Gastrocnemius medialis (tissue), 4 donors: Measurements from ENCODE around the gene SLC6A20. TPM values are rescaled to one million over a fixed set of nuclear protein-coding genes. Genes with fewer than 3 reads are reported as not detected.
"Not testable (repeated sequence)": the region's sequence is repeated elsewhere in the genome, so short reads cannot be mapped to it uniquely, and the experiment has no call there.

Experiments used
- ATAC-seq, 2 donors: fragments of 150-250 bp; one replicate each; pipeline ENCODE4 v1.9.1; 2016
- DNase-seq, 2 donors: peaks; one replicate each; pipeline ENCODE4 v3.0.0-alpha.2; 2019
- H3K27ac ChIP-seq, 4 donors: fragments of 200-600 bp; sonication (generic); 1 replicate in 1 of 4; 2 replicates in 3 of 4; pipeline ENCODE4 v1.5.1; 2016 to 2018; ENCODE audit warnings: mild to moderate bottlenecking in 2 of 4, moderate library complexity in 1 of 4
- H3K27me3 ChIP-seq, 3 donors: fragments of 200-600 bp; sonication (generic) in 2 of 3; 1 replicate in 1 of 3; 2 replicates in 2 of 3; pipeline versions ENCODE4 v1.5.1 to v1.6.0; 2016 to 2019; ENCODE audit warnings: mild to moderate bottlenecking in 1 of 3, moderate library complexity in 1 of 3
- H3K36me3 ChIP-seq, 2 donors: fragments of 200-600 bp; sonication (generic) in 1 of 2; one replicate each; pipeline ENCODE4 v1.5.1; 2017 to 2018
- H3K4me1 ChIP-seq, 2 donors: fragments of 200-600 bp; sonication (generic) in 1 of 2; one replicate each; pipeline ENCODE4 v1.5.1; 2016 to 2017; ENCODE audit warnings: mild to moderate bottlenecking in 2 of 2
- H3K4me3 ChIP-seq, 4 donors: fragments of 200-600 bp; sonication (generic) in 3 of 4; 1 replicate in 1 of 4; 2 replicates in 3 of 4; pipeline ENCODE4 v1.5.1; 2016 to 2019; ENCODE audit warnings: mild to moderate bottlenecking in 2 of 4
- H3K9me3 ChIP-seq, 3 donors: fragments of 200-600 bp; sonication (generic) in 2 of 3; 1 replicate in 1 of 3; 2 replicates in 2 of 3; pipeline ENCODE4 v1.5.1; 2016 to 2019
- CTCF ChIP-seq, 5 experiments: fragments of 450-650 bp in 3 of 5; fragments of 200-600 bp in 2 of 5; sonication (generic) in 2 of 5; IDR thresholded peaks in 4 of 5; conservative IDR thresholded peaks in 1 of 5; 1 replicate in 4 of 5; 2 replicates in 1 of 5; pipeline ENCODE4 v1.5.1; 2016 to 2019; ENCODE audit warnings: antibody characterized with exemption in 5 of 5, mild to moderate bottlenecking in 3 of 5, moderate library complexity in 3 of 5
- POLR2A ChIP-seq, 2 donors: fragments of 450-650 bp; IDR thresholded peaks; one replicate each; pipeline ENCODE4 v1.6.1; 2017; ENCODE audit warnings: antibody characterized with exemption in 2 of 2, mild to moderate bottlenecking in 2 of 2, moderate library complexity in 2 of 2
- in situ Hi-C, 4 donors: fragments of 200-750 bp; cut with MboI; loops; one replicate each; pipeline versions ENCODE4 v1.15.0 to v1.8.0; 2017; ENCODE audit warnings: low sequenced_read_pairs in 4 of 4
- intact Hi-C: fragments of 100-400 bp; cut with DNase I; formaldehyde crosslinking; loops from one replicate; pipeline ENCODE4 v1.15.1; 2023; ENCODE audit warnings: low total_unique reads
- total RNA-seq, 4 donors: library from RNA; depleted of rRNA; stranded (reverse); fragments of >200 nt; gene quantifications; one replicate each; pipeline versions ENCODE4 v1.1.0 to v1.2.3, GENCODE V29; 2016

SLC6A20 gene
- total RNA-seq, 4 donors from 2014 or later, result 0.49 to 1.5 (median 0.64) TPM

- H3K36me3 ChIP-seq, result peaks cover 0 to 17% of the 10 kb centered on the region in 2 donors
- H3K4me3 ChIP-seq, result no peak overlapping the region
- peaks cover 0 to 5% of the 10 kb centered on the region in 2 donors for H3K4me1 ChIP-seq
- no peaks in the 10 kb centered on the region for H3K9me3 ChIP-seq
- no peaks in the 10 kb centered on the region for H3K27me3 ChIP-seq
- TF ChIP-seq CTCF (IDR thresholded peaks at IDR 0.05 in 4 of 5, conservative IDR thresholded peaks at IDR 0.05 in 1 of 5) (no peak), POLR2A (IDR thresholded peaks at IDR 0.05) (no peak)
- ATAC-seq, result no peak
- no peak for DNase-seq
- H3K27ac ChIP-seq, result no peak overlapping the region
- in situ Hi-C loops, result loop anchor here (10.0 to 25.0 kb wide), 4 partner anchors 162 to 337 kb away; no protein-coding TSS in a partner anchor
- intact Hi-C loops, result no loop called here
Observed at GRCh38 chr3:45749880-45750279, 46.5 kb downstream of the SLC6A20 start.

GRCh38 chr3:45749036-45749600, 47.2 kb downstream of the SLC6A20 start:
- H3K9me3 ChIP-seq, H3K27ac ChIP-seq, in situ Hi-C loops, H3K4me3 ChIP-seq, intact Hi-C loops, H3K27me3 ChIP-seq, DNase-seq, ATAC-seq, H3K4me1 ChIP-seq: not testable (repeated sequence)
- H3K36me3 ChIP-seq, result peaks cover 0 to 21% of the 10 kb centered on the region in 2 donors

DNA sequence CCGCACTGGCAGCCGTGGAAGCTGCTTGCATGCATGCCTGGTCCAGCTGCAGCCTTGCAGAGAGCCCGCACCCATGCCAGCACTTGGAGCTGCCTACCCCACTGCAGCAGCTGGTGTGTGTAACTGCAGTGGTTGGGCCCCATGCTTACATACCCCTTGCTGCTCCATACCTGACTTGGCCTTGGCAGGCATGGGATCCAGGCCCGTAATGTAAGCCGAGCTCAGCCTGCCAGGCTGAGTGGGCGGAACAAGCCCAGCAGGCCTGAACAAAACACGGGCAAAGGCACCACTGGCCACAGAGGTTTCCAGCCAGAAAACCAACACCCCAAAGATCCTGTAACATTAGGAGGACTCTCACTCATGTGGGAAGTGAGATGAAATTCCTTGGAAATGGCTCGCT, 48.3 kb downstream of the SLC6A20 start:
- TF ChIP-seq CTCF (IDR thresholded peaks at IDR 0.05 in 4 of 5, conservative IDR thresholded peaks at IDR 0.05 in 1 of 5) (no peak), POLR2A (IDR thresholded peaks at IDR 0.05) (no peak)
- in situ Hi-C loops, result no loop called here
- no peak overlapping the region for H3K27ac ChIP-seq
- H3K9me3 ChIP-seq, result no peaks in the 10 kb centered on the region
- no peaks in the 10 kb centered on the region for H3K27me3 ChIP-seq
- ATAC-seq, result peak in 1 of 2 donors; percentile 46
- no peak for DNase-seq
- no peak overlapping the region for H3K4me3 ChIP-seq
- peaks cover 0 to 5% of the 10 kb centered on the region in 2 donors for H3K4me1 ChIP-seq
- H3K36me3 ChIP-seq, result peaks cover 0 to 32% of the 10 kb centered on the region in 2 donors
- intact Hi-C loops, result no loop called here

GRCh38 chr3:45746777-45747622, 49.3 kb downstream of the SLC6A20 start:
- Histone ChIP-seq H3K4me3 (no peak overlapping the region), H3K4me1 (peaks cover 0 to 5% of the 10 kb centered on the region in 2 donors), H3K36me3 (peaks cover 0 to 39% of the 10 kb centered on the region in 2 donors), H3K9me3 (no peaks in the 10 kb centered on the region), H3K27me3 (no peaks in the 10 kb centered on the region), H3K27ac (no peak overlapping the region)
- no peak for ATAC-seq
- in situ Hi-C loops, result no loop called here
- no peak for TF ChIP-seq POLR2A (IDR thresholded peaks at IDR 0.05)
- no peak for TF ChIP-seq CTCF (IDR thresholded peaks at IDR 0.05 in 4 of 5, conservative IDR thresholded peaks at IDR 0.05 in 1 of 5)
- intact Hi-C loops, result no loop called here
- DNase-seq, result no peak

DNA sequence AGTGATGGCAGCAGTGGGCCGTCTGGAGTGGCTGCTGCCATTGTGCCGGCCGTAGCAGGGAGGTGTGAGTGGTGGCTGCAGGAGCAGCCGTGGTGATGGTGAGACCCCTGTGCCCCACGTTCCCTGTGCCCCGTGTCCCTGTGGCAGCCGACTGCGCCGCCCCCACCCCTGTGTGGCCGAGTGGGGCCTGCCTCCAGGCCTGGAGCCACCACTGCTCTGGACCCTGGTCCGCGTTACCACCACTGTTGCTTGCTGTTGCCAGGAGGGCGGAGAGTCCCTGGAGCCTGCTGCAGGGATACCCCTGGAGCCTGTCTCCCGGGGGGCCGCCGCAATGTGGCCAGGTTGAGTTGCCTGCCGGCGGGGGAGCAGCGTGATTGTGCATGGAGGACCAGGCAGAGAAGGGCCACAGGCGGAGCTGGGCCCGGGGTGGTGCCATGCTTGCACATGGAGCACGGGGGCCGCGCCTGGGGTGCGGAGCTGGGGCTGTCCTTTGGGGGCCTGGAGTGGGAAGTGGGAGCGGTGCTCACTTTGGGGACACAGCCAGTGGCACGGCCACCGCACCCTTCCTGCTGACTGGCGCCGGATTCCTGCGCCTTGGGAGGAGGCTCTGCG, 50.1 kb downstream of the SLC6A20 start:
- Histone ChIP-seq H3K36me3 (peaks cover 0 to 45% of the 10 kb centered on the region in 2 donors), H3K4me3 (no peak overlapping the region), H3K9me3 (no peaks in the 10 kb centered on the region), H3K4me1 (peaks cover 0 to 5% of the 10 kb centered on the region in 2 donors), H3K27ac (no peak overlapping the region), H3K27me3 (no peaks in the 10 kb centered on the region)
- ATAC-seq, result no peak
- in situ Hi-C loops (no loop called here), intact Hi-C loops (no loop called here)
- TF ChIP-seq POLR2A (IDR thresholded peaks at IDR 0.05) (no peak), CTCF (IDR thresholded peaks at IDR 0.05 in 4 of 5, conservative IDR thresholded peaks at IDR 0.05 in 1 of 5) (no peak)
- no peak for DNase-seq
